GM18858 (cell line): ENCODE measurements around the gene CCDC178.
A peak's percentile ranks its signal among the peaks of the same experiment; 100 is the strongest.
"Not testable (repeated sequence)": the region's sequence is repeated elsewhere in the genome, so short reads cannot be mapped to it uniquely, and the experiment has no call there.

Source experiments
- ATAC-seq: cut with Tn5 transposase; IDR thresholded peaks from one replicate; pipeline ENCODE4 v1.9.1; 2021; ENCODE audit not compliant: unreplicated experiment

Gene CCDC178

GRCh38 chr18:33014060-33014796 lies 426.3 kb downstream of the CCDC178 start:
- ATAC-seq, result no peak

GRCh38 chr18:33010149-33010548 lies 430.4 kb downstream of the CCDC178 start:
- ATAC-seq, result no peak

- ATAC-seq, result no peak
Measured at GRCh38 chr18:32998921-32999320, 441.6 kb downstream of the CCDC178 start.

- ATAC-seq, result no peak
Measured at GRCh38 chr18:32998285-32998684, 442.2 kb downstream of the CCDC178 start.

- ATAC-seq, result no peak
Measured at GRCh38 chr18:32983721-32984120, 456.8 kb downstream of the CCDC178 start.

GRCh38 chr18:32980896-32981295 lies 459.6 kb downstream of the CCDC178 start:
- ATAC-seq, result no peak

GRCh38 chr18:32975501-32975900 lies 465.0 kb downstream of the CCDC178 start:
- no peak for ATAC-seq

GRCh38 chr18:32975163-32975436 lies 465.4 kb downstream of the CCDC178 start:
- ATAC-seq, result peak; percentile 14

- ATAC-seq, result peak; percentile 97
Measured at GRCh38 chr18:32974421-32975162, 465.9 kb downstream of the CCDC178 start.

GRCh38 chr18:32968248-32968647 lies 472.3 kb downstream of the CCDC178 start:
- no peak for ATAC-seq

- no peak for ATAC-seq
Measured at GRCh38 chr18:32966141-32966540, 474.4 kb downstream of the CCDC178 start.

- ATAC-seq, result no peak
Measured at GRCh38 chr18:32961538-32961937, 479.0 kb downstream of the CCDC178 start.

GRCh38 chr18:32958746-32959145 lies 481.8 kb downstream of the CCDC178 start:
- peak; percentile 74 for ATAC-seq

- no peak for ATAC-seq
Measured at GRCh38 chr18:32956591-32957315, 483.8 kb downstream of the CCDC178 start.

GRCh38 chr18:32952318-32952717 lies 488.2 kb downstream of the CCDC178 start:
- ATAC-seq, result not testable (repeated sequence)

GRCh38 chr18:32937597-32937996 lies 502.9 kb downstream of the CCDC178 start:
- ATAC-seq, result no peak

GRCh38 chr18:32937066-32937465 lies 503.5 kb downstream of the CCDC178 start:
- no peak for ATAC-seq

GRCh38 chr18:32934201-32934600 lies 506.3 kb downstream of the CCDC178 start:
- ATAC-seq, result no peak

GRCh38 chr18:32930695-32931301 lies 509.7 kb downstream of the CCDC178 start:
- ATAC-seq, result peak; percentile 99

- no peak for ATAC-seq
Measured at GRCh38 chr18:32929213-32929612, 511.3 kb downstream of the CCDC178 start.

GRCh38 chr18:32922951-32923430 lies 517.5 kb downstream of the CCDC178 start:
- ATAC-seq, result no peak
